Measurements from ENCODE around the gene RADIL.
A peak's percentile ranks its signal among the peaks of the same experiment; 100 is the strongest.

The RADIL gene

GRCh38 chr7:4851459-4852422, 31.8 kb downstream of the RADIL start:
- DNase-seq (ENCODE audit: low spot score) = no peak

- DNase-seq (ENCODE audit: low spot score) = no peak
Measured at GRCh38 chr7:4850262-4850795, 33.2 kb downstream of the RADIL start.

- DNase-seq (ENCODE audit: low spot score) = peak; percentile 71
Measured at GRCh38 chr7:4849390-4849789, 34.1 kb downstream of the RADIL start.

- peak; percentile 87 for DNase-seq (ENCODE audit: low spot score)
Measured at GRCh38 chr7:4845740-4846142, 37.8 kb downstream of the RADIL start.

GRCh38 chr7:4842319-4843064, 41.0 kb downstream of the RADIL start:
- no peak for DNase-seq (ENCODE audit: low spot score)

GRCh38 chr7:4841836-4842235, 41.7 kb downstream of the RADIL start:
- no peak for DNase-seq (ENCODE audit: low spot score)

- DNase-seq (ENCODE audit: low spot score) = no peak
Measured at GRCh38 chr7:4841007-4841784, 42.3 kb downstream of the RADIL start.

GRCh38 chr7:4840079-4840501, 43.4 kb downstream of the RADIL start:
- DNase-seq (ENCODE audit: low spot score) = peak; percentile 80

- no peak for DNase-seq (ENCODE audit: low spot score)
Measured at GRCh38 chr7:4838626-4839334, 44.7 kb downstream of the RADIL start.

- DNase-seq (ENCODE audit: low spot score) = peak; percentile 54
Measured at GRCh38 chr7:4837803-4838625, 45.5 kb downstream of the RADIL start.

- DNase-seq (ENCODE audit: low spot score) = peak; percentile 23
Measured at GRCh38 chr7:4837041-4837802, 46.3 kb downstream of the RADIL start.

- DNase-seq (ENCODE audit: low spot score) = peak; percentile 21
Measured at GRCh38 chr7:4836206-4836661, 47.3 kb downstream of the RADIL start.

GRCh38 chr7:4835398-4836205, 47.9 kb downstream of the RADIL start:
- peak; percentile 22 for DNase-seq (ENCODE audit: low spot score)

- peak; percentile 23 for DNase-seq (ENCODE audit: low spot score)
Measured at GRCh38 chr7:4834601-4835397, 48.7 kb downstream of the RADIL start.

- DNase-seq (ENCODE audit: low spot score) = no peak
Measured at GRCh38 chr7:4833691-4834600, 49.6 kb downstream of the RADIL start.

- no peak for DNase-seq (ENCODE audit: low spot score)
Measured at GRCh38 chr7:4833176-4833575, 50.3 kb downstream of the RADIL start.

- DNase-seq (ENCODE audit: low spot score) = no peak
Measured at GRCh38 chr7:4832711-4833110, 50.8 kb downstream of the RADIL start.

All from D341Med (cell line).